GM23338 (cell line): ENCODE measurements around the gene F8. TPM values are rescaled to one million over a fixed set of nuclear protein-coding genes. Genes with fewer than 3 reads are reported as not detected.
A peak's percentile ranks its signal among the peaks of the same experiment; 100 is the strongest.

Source experiments
- ATAC-seq: fragments of 200-7000 bp; cut with Tn5 transposase; 3 replicates; pipeline ENCODE4 v1.9.1; 2020
- DNase-seq: peaks from one replicate; pipeline ENCODE4 v3.0.0-alpha.2; 2015; ENCODE audit warnings: low spot score
- H2AFZ ChIP-seq: fragments of 200-600 bp; sonication (generic); 2 replicates; pipeline ENCODE4 v1.8.0; 2016; ENCODE audit warnings: antibody characterized with exemption, mild to moderate bottlenecking, moderate library complexity
- H3F3A ChIP-seq: fragments of 200-600 bp; sonication (generic); replicated peaks from 2 replicates; pipeline ENCODE4 v1.8.0; 2017; ENCODE audit warnings: antibody characterized with exemption, mixed run types, low read depth
- H3K27ac ChIP-seq: fragments of 200-600 bp; sonication (generic); 2 replicates; pipeline ENCODE4 v1.6.1; 2016; ENCODE audit warnings: low read depth
- H3K27me3 ChIP-seq: fragments of 200-600 bp; sonication (generic); 2 replicates; pipeline ENCODE4 v1.8.0; 2016; ENCODE audit warnings: mild to moderate bottlenecking, mixed run types, moderate library complexity; ENCODE audit not compliant: insufficient read depth
- H3K36me3 ChIP-seq: fragments of 200-600 bp; sonication (generic); 2 replicates; pipeline ENCODE4 v1.8.0; 2016; ENCODE audit warnings: mild to moderate bottlenecking; ENCODE audit not compliant: insufficient read depth
- H3K4me1 ChIP-seq: fragments of 200-600 bp; sonication (generic); 2 replicates; pipeline ENCODE4 v1.8.0; 2016; ENCODE audit warnings: mild to moderate bottlenecking, moderate library complexity; ENCODE audit not compliant: insufficient read depth
- H3K4me2 ChIP-seq: fragments of 200-600 bp; sonication (generic); 2 replicates; pipeline ENCODE4 v1.7.1; 2017; ENCODE audit warnings: mixed run types
- H3K4me3 ChIP-seq: fragments of 200-600 bp; sonication (generic); 2 replicates; pipeline ENCODE4 v1.6.1; 2016; ENCODE audit warnings: mixed run types
- H3K79me2 ChIP-seq: fragments of 200-600 bp; sonication (generic); replicated peaks from 2 replicates; pipeline ENCODE4 v1.8.0; 2017; ENCODE audit warnings: mild to moderate bottlenecking; ENCODE audit not compliant: insufficient read depth
- H3K9me2 ChIP-seq: fragments of 200-600 bp; sonication (generic); 2 replicates; pipeline ENCODE4 v1.8.0; 2017; ENCODE audit not compliant: insufficient read depth
- H4K20me1 ChIP-seq: fragments of 200-600 bp; sonication (generic); replicated peaks from 2 replicates; pipeline ENCODE4 v1.8.0; 2017; ENCODE audit warnings: mild to moderate bottlenecking; ENCODE audit not compliant: insufficient read depth
- H3K27ac Mint-ChIP-seq: 2 replicates; pipeline ENCODE4 v1.8.0; 2020; ENCODE audit warnings: inconsistent platforms, mild to moderate bottlenecking, moderate library complexity, mixed read lengths
- H3K27me3 Mint-ChIP-seq: 3 replicates; pipeline ENCODE4 v1.8.0; 2022; ENCODE audit warnings: low read depth, mild to moderate bottlenecking, moderate library complexity, mixed read lengths, inconsistent platforms; ENCODE audit not compliant: insufficient read depth, poor library complexity
- H3K36me3 Mint-ChIP-seq: 3 replicates; pipeline ENCODE4 v1.8.0; 2021; ENCODE audit warnings: low read depth, mild to moderate bottlenecking, inconsistent platforms, moderate library complexity, mixed read lengths
- H3K4me1 Mint-ChIP-seq: 3 replicates; pipeline ENCODE4 v1.8.0; 2020; ENCODE audit warnings: mild to moderate bottlenecking, inconsistent platforms, mixed read lengths
- H3K4me3 Mint-ChIP-seq: 3 replicates; pipeline ENCODE4 v1.8.0; 2021; ENCODE audit warnings: moderate library complexity, mild to moderate bottlenecking, inconsistent platforms, mixed read lengths
- H3K9me3 Mint-ChIP-seq: 3 replicates; pipeline ENCODE4 v1.8.0; 2020; ENCODE audit warnings: moderate library complexity, mild to moderate bottlenecking, inconsistent platforms, mixed read lengths
- CREB1 ChIP-seq: fragments of 250-450 bp; sonication (Bioruptor Pico); IDR thresholded peaks from 2 replicates; pipeline ENCODE4 v1.5.0; 2020; ENCODE audit warnings: low read depth, mild to moderate bottlenecking, moderate library complexity
- ETS1 ChIP-seq: IDR thresholded peaks from 2 replicates; pipeline ENCODE4 v1.6.1; 2016; ENCODE audit warnings: antibody characterized with exemption
- EZH2 ChIP-seq: fragments of 200-600 bp; sonication (generic); IDR thresholded peaks from one replicate; pipeline ENCODE4 v1.8.0; 2017; ENCODE audit warnings: antibody characterized with exemption, mild to moderate bottlenecking, low read depth; ENCODE audit not compliant: unreplicated experiment
- EZH2phosphoT487 ChIP-seq: fragments of 200-600 bp; sonication (generic); IDR thresholded peaks from one replicate; pipeline ENCODE4 v1.8.1; 2018; ENCODE audit warnings: antibody characterized with exemption; ENCODE audit not compliant: unreplicated experiment
- JUNB ChIP-seq: IDR thresholded peaks from one replicate; pipeline ENCODE4 v1.6.1; 2016; ENCODE audit warnings: antibody characterized with exemption; ENCODE audit not compliant: unreplicated experiment
- REST ChIP-seq: IDR thresholded peaks from one replicate; pipeline ENCODE4 v1.6.1; 2018; ENCODE audit warnings: antibody characterized with exemption; ENCODE audit not compliant: unreplicated experiment
- STAT1 ChIP-seq: IDR thresholded peaks from one replicate; pipeline ENCODE4 v1.6.1; 2016; ENCODE audit warnings: antibody characterized with exemption; ENCODE audit not compliant: unreplicated experiment
- ZNF114 ChIP-seq: fragments of 250-450 bp; sonication (Bioruptor Pico); IDR thresholded peaks from 2 replicates; pipeline ENCODE4 v1.5.0; 2020; ENCODE audit warnings: mild to moderate bottlenecking, moderate library complexity
- ZNF462 ChIP-seq: fragments of 250-450 bp; sonication (Bioruptor Pico); IDR thresholded peaks from 2 replicates; pipeline ENCODE4 v1.5.0; 2020; ENCODE audit warnings: mild to moderate bottlenecking, moderate library complexity
- polyA plus RNA-seq: library from polyadenylated mRNA; unstranded; fragments of >200 nt; fragmentation: Nextera tagmentation; extraction: Ambion mirVana; gene quantifications from 2 replicates; pipeline ENCODE4 v1.2.1, GENCODE V29; 2016
- total RNA-seq: library from RNA; depleted of rRNA; stranded (reverse); fragments of >200 nt; shearing (Covaris generic); gene quantifications from 2 replicates; pipeline ENCODE4 v1.2.3, GENCODE V29; 2014

The F8 gene
- total and polyA plus RNA-seq, 2 experiments from 2014 or later = 0.70 to 1.8 TPM

- H3K27me3 Mint-ChIP-seq = peaks cover 2% of the 10 kb centered on the region
- no peak for ATAC-seq
Measured at GRCh38 chrX:154815274-154815818, 207.2 kb downstream of the F8 start.

GRCh38 chrX:154813801-154814200, 208.7 kb downstream of the F8 start:
- peak; percentile 56 for DNase-seq
- Histone ChIP-seq H3K9me2 (no peaks in the 10 kb centered on the region), H3K4me2 (0 out of 2 replicates have a peak overlapping the region, but pooled peaks have one; percentile 7), H2AFZ (no peak overlapping the region), H3K4me1 (peaks cover 30% of the 10 kb centered on the region), H3K79me2 (no peaks in the 10 kb centered on the region; the same call in 1 of the 2 replicates), H3K4me3 (no peak overlapping the region), H3K27ac (0 out of 2 replicates have a peak overlapping the region, but pooled peaks have one; percentile 7), H3F3A (no peaks in the 10 kb centered on the region), H4K20me1 (no peaks in the 10 kb centered on the region), H3K36me3 (no peaks in the 10 kb centered on the region), H3K27me3 (no peaks in the 10 kb centered on the region)
- H3K9me3 Mint-ChIP-seq = peaks cover 23% of the 10 kb centered on the region
- H3K4me3 Mint-ChIP-seq = no peak overlapping the region
- H3K27ac Mint-ChIP-seq = no peak overlapping the region
- ATAC-seq = peak; percentile 49; the same call in 1 of the 3 replicates
- H3K4me1 Mint-ChIP-seq = peaks cover 17% of the 10 kb centered on the region
- no peaks in the 10 kb centered on the region for H3K27me3 Mint-ChIP-seq
- peaks cover 19% of the 10 kb centered on the region for H3K36me3 Mint-ChIP-seq
- no peak for TF ChIP-seq EZH2phosphoT487
- no peak for TF ChIP-seq ZNF462 (CRISPR knock-in tag)
- no peak for TF ChIP-seq REST
- no peak for TF ChIP-seq JUNB
- TF ChIP-seq STAT1 = no peak

More at GRCh38 chrX:154815274-154815818, 207.2 kb downstream of the F8 start:
- TF ChIP-seq ZNF114 (CRISPR knock-in tag) = no peak
- no peak for TF ChIP-seq ETS1
- no peak for TF ChIP-seq EZH2
- no peak for TF ChIP-seq CREB1 (CRISPR knock-in tag)
- H3K9me3 Mint-ChIP-seq = peaks cover 20% of the 10 kb centered on the region
- Histone ChIP-seq H3K4me2 (no peak overlapping the region), H4K20me1 (no peaks in the 10 kb centered on the region), H3K27ac (no peak overlapping the region), H3K36me3 (no peaks in the 10 kb centered on the region), H3K4me3 (no peak overlapping the region), H2AFZ (no peak overlapping the region), H3K4me1 (peaks cover 34% of the 10 kb centered on the region), H3F3A (0 out of 2 replicates have a peak, but pooled peaks cover 1% of the 10 kb centered on the region), H3K9me2 (no peaks in the 10 kb centered on the region), H3K79me2 (no peaks in the 10 kb centered on the region; the same call in 1 of the 2 replicates), H3K27me3 (no peaks in the 10 kb centered on the region)
- peaks cover 24% of the 10 kb centered on the region for H3K36me3 Mint-ChIP-seq
- no peak overlapping the region for H3K27ac Mint-ChIP-seq
- peaks cover 31% of the 10 kb centered on the region for H3K4me1 Mint-ChIP-seq
- no peak overlapping the region for H3K4me3 Mint-ChIP-seq
- DNase-seq = no peak
